ENCODE measurements around the gene FNBP1. TPM values are rescaled to one million over a fixed set of nuclear protein-coding genes. Genes with fewer than 3 reads are reported as not detected.

FNBP1 gene
- total RNA-seq, 1 donor from 2014 or later = 87.2 TPM

- Histone ChIP-seq H3K27ac (no peak overlapping the region), H3K9me3 (no peaks in the 10 kb centered on the region), H3K4me3 (no peak overlapping the region), H3K27me3 (no peaks in the 10 kb centered on the region), H3K4me1 (no peaks in the 10 kb centered on the region), H3K36me3 (peaks cover 10 to 52% of the 10 kb centered on the region in 2 donors)
- no peak for TF ChIP-seq CTCF (IDR thresholded peaks at IDR 0.05)
- no peak for DNase-seq (ENCODE audit: low spot score in 2 of 2)
- intact Hi-C loops (cut with DNase I) = no loop called here
Observed at GRCh38 chr9:129874261-129875101, 168.5 kb downstream of the FNBP1 start.

GRCh38 chr9:129873563-129874190, 169.3 kb downstream of the FNBP1 start:
- intact Hi-C loops (cut with DNase I) = no loop called here
- Histone ChIP-seq H3K4me3 (no peak overlapping the region), H3K27me3 (no peaks in the 10 kb centered on the region), H3K4me1 (no peaks in the 10 kb centered on the region), H3K27ac (no peak overlapping the region), H3K36me3 (peaks cover 18 to 57% of the 10 kb centered on the region in 2 donors), H3K9me3 (no peaks in the 10 kb centered on the region)
- no peak for DNase-seq (ENCODE audit: low spot score in 2 of 2)
- TF ChIP-seq CTCF (IDR thresholded peaks at IDR 0.05) = no peak

GRCh38 chr9:129871046-129871445, 171.9 kb downstream of the FNBP1 start:
- Histone ChIP-seq H3K27ac (no peak overlapping the region), H3K4me1 (no peaks in the 10 kb centered on the region), H3K36me3 (peaks cover 42 to 66% of the 10 kb centered on the region in 2 donors), H3K9me3 (no peaks in the 10 kb centered on the region), H3K4me3 (no peak overlapping the region), H3K27me3 (no peaks in the 10 kb centered on the region)
- intact Hi-C loops (cut with DNase I) = no loop called here
- no peak for TF ChIP-seq CTCF (IDR thresholded peaks at IDR 0.05)
- no peak for DNase-seq (ENCODE audit: low spot score in 2 of 2)

GRCh38 chr9:129869585-129870501, 173.1 kb downstream of the FNBP1 start:
- Histone ChIP-seq H3K36me3 (peaks cover 54 to 66% of the 10 kb centered on the region in 2 donors), H3K27me3 (no peaks in the 10 kb centered on the region), H3K4me1 (no peaks in the 10 kb centered on the region), H3K9me3 (no peaks in the 10 kb centered on the region), H3K27ac (no peak overlapping the region), H3K4me3 (no peak overlapping the region)
- no peak for TF ChIP-seq CTCF (IDR thresholded peaks at IDR 0.05)
- no peak for DNase-seq (ENCODE audit: low spot score in 2 of 2)
- intact Hi-C loops (cut with DNase I) = no loop called here

- Histone ChIP-seq H3K36me3 (peaks cover 55 to 57% of the 10 kb centered on the region in 2 donors), H3K4me3 (no peak overlapping the region), H3K27me3 (no peaks in the 10 kb centered on the region), H3K4me1 (no peaks in the 10 kb centered on the region), H3K27ac (no peak overlapping the region), H3K9me3 (no peaks in the 10 kb centered on the region)
- no peak for DNase-seq (ENCODE audit: low spot score in 2 of 2)
- TF ChIP-seq CTCF (IDR thresholded peaks at IDR 0.05) = no peak
- intact Hi-C loops (cut with DNase I) = no loop called here
Observed at GRCh38 chr9:129868872-129869486, 174.0 kb downstream of the FNBP1 start.
